GM13976 (cell line): ENCODE data around the gene CDK11A.
"Not testable (repeated sequence)": the region's sequence is repeated elsewhere in the genome, so short reads cannot be mapped to it uniquely, and the experiment has no call there.

Experiments used
- DNase-seq: peaks from one replicate; pipeline ENCODE4 v3.0.0; 2012; ENCODE audit warnings: low spot score
- CTCF ChIP-seq: IDR thresholded peaks from 2 replicates; pipeline ENCODE4 v1.5.1; 2012; ENCODE audit warnings: borderline replicate concordance, mild to moderate bottlenecking; ENCODE audit not compliant: insufficient read depth; ENCODE audit errors: extremely low read depth, missing control alignments, control extremely low read depth
- in situ Hi-C: fragments of 300-500 bp; cut with MboI; formaldehyde crosslinking; loops from one replicate; pipeline ENCODE4 v1.12.0; 2022; ENCODE audit warnings: low sequenced_read_pairs, mixed read lengths, inconsistent platforms; ENCODE audit not compliant: unreplicated experiment

CDK11A gene

GRCh38 chr1:1738799-1739337 lies 14.7 kb upstream of the CDK11A start:
- DNase-seq, in situ Hi-C loops: not testable (repeated sequence)

- DNase-seq, in situ Hi-C loops: not testable (repeated sequence)
Measured at GRCh38 chr1:1737675-1738590, 13.8 kb upstream of the CDK11A start.

GRCh38 chr1:1732381-1732780 lies 8.2 kb upstream of the CDK11A start:
- no peak for TF ChIP-seq CTCF
- in situ Hi-C loops = no loop called here

GRCh38 chr1:1730870-1731269 lies 6.7 kb upstream of the CDK11A start:
- in situ Hi-C loops = no loop called here
- no peak for DNase-seq
- no peak for TF ChIP-seq CTCF

More at GRCh38 chr1:1732381-1732780, 8.2 kb upstream of the CDK11A start:
- DNase-seq = no peak

GRCh38 chr1:1730230-1730629 lies 6.1 kb upstream of the CDK11A start:
- in situ Hi-C loops, DNase-seq: not testable (repeated sequence)

- DNase-seq, in situ Hi-C loops: not testable (repeated sequence)
Measured at GRCh38 chr1:1729116-1729816, 5.1 kb upstream of the CDK11A start.

- DNase-seq, in situ Hi-C loops: not testable (repeated sequence)
Measured at GRCh38 chr1:1728308-1729005, 4.3 kb upstream of the CDK11A start.

- DNase-seq, in situ Hi-C loops: not testable (repeated sequence)
Measured at GRCh38 chr1:1727131-1727651, 3.0 kb upstream of the CDK11A start.

GRCh38 chr1:1726088-1726487 lies 1.9 kb upstream of the CDK11A start:
- DNase-seq, in situ Hi-C loops: not testable (repeated sequence)

- TF ChIP-seq CTCF = no peak
- in situ Hi-C loops = no loop called here
- DNase-seq = no peak
Measured at GRCh38 chr1:1721201-1721600, 3.0 kb downstream of the CDK11A start.

GRCh38 chr1:1715109-1715883 lies 8.9 kb downstream of the CDK11A start:
- DNase-seq, in situ Hi-C loops: not testable (repeated sequence)

- DNase-seq, in situ Hi-C loops: not testable (repeated sequence)
Measured at GRCh38 chr1:1707897-1708296, 16.3 kb downstream of the CDK11A start.

- in situ Hi-C loops, DNase-seq: not testable (repeated sequence)
Measured at GRCh38 chr1:1707241-1707640, 16.9 kb downstream of the CDK11A start.
